HG03097 (cell line): ENCODE data around the gene E2F1.
A peak's percentile ranks its signal among the peaks of the same experiment; 100 is the strongest.
"Not testable (repeated sequence)": the region's sequence is repeated elsewhere in the genome, so short reads cannot be mapped to it uniquely, and the experiment has no call there.

ENCODE experiments used
- ATAC-seq: cut with Tn5 transposase; IDR thresholded peaks from one replicate; pipeline ENCODE4 v1.9.1; 2021; ENCODE audit not compliant: unreplicated experiment, low FRiP score

E2F1 gene

DNA sequence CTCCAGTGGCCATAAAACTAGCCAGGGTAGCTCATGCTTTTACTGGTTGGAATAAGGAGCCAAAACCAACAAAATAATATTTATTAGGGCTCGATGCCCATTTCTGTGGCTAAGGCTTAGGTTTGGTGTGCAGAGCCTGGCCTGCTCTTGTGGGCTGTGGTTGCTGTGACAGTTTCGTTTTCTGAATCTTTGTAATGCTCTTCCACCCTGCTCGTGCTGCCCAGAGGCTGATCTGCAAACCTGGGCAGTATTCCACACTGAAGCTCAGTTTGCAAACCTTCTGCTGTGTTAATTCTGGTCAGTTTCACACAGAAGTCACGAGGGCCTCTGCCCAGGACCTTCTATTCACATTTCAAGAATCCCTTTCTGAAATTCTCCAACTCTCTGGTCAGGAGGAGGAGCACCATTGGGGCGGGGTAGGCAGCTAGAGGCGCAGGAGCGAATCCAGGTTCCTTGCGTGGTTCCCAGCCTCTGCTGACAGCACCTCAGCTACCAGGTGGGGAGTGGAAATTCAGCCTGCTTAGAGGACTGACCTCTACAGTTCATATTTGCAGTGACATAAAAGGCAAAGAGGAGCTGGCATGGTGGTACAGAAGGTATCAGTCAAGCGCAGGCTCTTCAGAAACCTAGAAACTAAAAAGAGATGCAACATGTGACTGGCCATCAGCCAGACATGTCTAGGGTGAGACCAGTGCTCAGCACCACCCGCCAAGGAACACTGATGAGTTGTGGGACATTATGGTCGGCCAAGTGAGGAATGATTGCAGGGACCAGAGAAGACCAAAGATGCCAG, 38.4 kb downstream of the E2F1 start:
- peak; percentile 62 for ATAC-seq

DNA sequence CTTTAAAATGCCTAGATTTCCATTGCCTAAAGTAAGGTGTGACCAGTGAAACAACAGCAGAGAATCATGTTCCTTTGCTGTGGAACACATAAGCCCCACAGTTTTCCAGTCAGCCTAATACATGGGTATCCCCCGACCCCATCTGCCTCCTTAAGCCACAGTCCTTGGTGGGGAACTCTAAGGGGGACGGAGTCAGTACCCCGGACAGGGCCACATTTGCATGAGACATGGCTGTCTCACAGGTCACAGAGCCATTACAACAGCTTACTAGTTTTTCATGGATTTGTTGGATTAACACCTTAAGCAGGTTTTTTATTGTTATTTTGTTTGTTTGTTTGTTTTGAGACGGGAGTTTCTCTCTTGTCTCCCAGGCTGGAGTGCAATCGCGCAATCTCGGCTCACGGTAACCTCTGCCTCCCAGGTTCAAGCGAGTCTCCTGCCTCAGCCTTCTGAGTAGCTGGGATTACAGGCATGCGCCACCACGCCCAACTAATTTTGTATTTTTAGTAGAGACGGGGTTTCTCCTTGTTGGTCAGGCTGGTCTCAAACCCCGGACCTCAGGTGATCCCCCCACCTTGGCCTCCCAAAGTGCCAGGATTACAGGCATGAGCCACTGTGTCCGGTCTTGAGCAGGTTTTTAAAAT, 39.1 kb downstream of the E2F1 start:
- ATAC-seq = not testable (repeated sequence)

GRCh38 chr20:33646191-33646590, 40.0 kb downstream of the E2F1 start:
- ATAC-seq = no peak

- no peak for ATAC-seq
Observed at GRCh38 chr20:33645396-33645795, 40.8 kb downstream of the E2F1 start.

DNA sequence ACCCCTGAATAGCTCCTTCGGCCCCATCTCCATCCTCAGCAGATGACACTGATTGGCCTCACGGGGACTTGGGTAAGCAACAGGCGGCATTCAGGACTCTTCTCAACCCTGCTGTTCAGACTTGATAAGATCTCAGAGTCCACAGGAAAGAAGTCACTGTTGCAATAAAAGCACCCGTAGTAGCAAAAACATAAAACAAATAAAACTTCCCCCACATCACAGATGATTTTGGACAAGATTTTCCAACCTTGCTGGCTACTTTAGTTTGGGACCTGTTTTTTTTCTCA, 41.2 kb downstream of the E2F1 start:
- no peak for ATAC-seq

GRCh38 chr20:33644313-33645071, 41.7 kb downstream of the E2F1 start:
- no peak for ATAC-seq

DNA sequence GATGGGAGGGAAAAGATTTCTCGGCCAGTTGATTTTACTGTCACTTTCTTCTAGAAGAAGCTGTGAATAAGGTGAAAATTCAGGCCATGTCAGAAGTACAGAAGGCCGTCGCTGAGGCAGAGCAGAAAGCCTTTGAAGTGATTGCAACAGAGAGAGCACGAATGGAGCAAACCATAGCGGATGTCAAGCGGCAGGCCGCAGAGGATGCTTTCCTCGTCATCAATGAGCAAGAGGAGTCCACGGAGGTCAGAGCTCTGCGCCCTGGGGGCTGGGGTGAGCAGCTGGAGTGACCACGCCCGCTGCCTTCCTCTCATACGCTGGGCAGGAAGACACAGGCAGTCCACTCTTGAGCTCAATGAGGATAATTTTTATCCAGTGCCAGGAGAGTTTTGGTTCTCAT, 45.9 kb downstream of the E2F1 start:
- no peak for ATAC-seq

- no peak for ATAC-seq
Observed at GRCh38 chr20:33636776-33637175, 49.4 kb downstream of the E2F1 start.

- ATAC-seq = no peak
Observed at GRCh38 chr20:33635341-33635740, 50.8 kb downstream of the E2F1 start.

GRCh38 chr20:33631910-33632309, 54.3 kb downstream of the E2F1 start:
- ATAC-seq = not testable (repeated sequence)

- no peak for ATAC-seq
Observed at GRCh38 chr20:33630507-33630906, 55.7 kb downstream of the E2F1 start.

DNA sequence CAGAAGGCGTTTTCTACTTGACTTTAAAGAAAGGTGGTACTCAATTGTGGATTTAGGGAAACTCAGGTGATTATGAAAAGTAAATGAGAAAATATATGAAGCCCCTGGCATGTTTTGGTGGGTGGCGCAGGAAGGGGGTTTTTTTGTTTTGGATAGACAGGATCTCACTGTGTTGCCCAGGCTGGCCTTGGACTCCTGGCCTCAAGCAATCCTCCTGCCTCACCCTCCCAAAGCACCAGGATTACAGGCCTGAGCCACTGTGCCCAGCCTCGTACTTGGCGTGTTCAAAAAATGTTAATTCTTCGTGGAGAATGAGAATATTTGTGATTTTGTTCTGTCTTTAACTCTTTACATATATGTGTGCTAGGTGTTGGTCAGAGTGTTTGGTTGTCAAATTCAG, 56.2 kb downstream of the E2F1 start:
- ATAC-seq = no peak

- ATAC-seq = no peak
Observed at GRCh38 chr20:33629533-33629932, 56.7 kb downstream of the E2F1 start.

DNA sequence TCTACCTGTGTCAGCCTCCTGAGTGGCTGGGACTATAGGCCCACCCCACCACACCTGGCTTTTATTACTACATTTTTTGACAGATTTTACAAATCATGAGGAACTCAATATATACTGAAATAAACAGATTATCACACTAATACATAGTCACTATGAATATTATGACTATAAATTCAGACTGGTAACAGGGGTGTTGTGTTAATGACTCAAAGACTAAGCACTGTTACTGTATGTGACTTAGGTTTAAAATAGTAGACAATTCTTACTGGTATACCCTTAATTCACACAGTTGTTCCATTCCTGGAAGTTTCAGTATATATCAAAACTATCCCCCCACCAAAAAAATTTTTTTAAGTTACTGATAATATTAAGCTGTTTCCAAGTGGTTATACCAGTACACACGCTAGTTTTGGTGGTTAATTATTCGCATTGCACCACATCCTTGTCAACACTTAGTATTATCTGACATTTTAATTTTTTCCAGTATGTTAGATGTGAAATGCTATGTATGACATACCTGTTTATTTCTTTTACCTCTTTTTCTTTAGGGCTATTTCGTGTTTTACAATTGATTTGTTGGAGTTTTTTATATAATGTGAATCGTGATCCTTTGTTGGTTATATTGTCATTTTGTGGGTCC, 58.5 kb downstream of the E2F1 start:
- no peak for ATAC-seq

DNA sequence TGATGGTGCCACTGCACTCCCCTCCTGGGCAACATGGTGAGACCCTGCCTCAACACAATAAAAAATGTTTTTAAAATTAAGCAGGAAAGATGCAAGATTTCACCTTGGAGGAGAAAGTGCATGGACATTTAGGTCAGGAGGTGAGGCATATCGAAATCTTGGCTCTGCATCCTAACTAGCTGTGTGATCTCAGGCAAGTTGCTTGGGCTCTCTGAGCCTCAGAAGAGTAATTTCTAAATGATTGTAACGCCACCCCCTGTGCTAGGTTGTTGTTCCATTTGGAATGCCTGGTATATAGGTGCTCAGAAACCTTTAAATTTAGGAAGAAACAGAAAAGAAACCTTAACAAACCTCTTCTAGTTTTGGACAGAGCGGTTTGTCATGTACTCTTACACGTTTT, 60.0 kb downstream of the E2F1 start:
- ATAC-seq = no peak
